ENCODE data around the gene OR8S1. TPM values are rescaled to one million over a fixed set of nuclear protein-coding genes. Genes with fewer than 3 reads are reported as not detected.
"Not testable (repeated sequence)": the region's sequence is repeated elsewhere in the genome, so short reads cannot be mapped to it uniquely, and the experiment has no call there.

OR8S1 gene
- total and polyA plus RNA-seq, 2 donors (not counting 3 experiments of a cell fraction or from before 2014, with no cell fraction given), result not detected

- no peak overlapping the region for H2AFZ ChIP-seq (ENCODE audit: low read depth, low read length)
- H3K4me3 ChIP-seq (replicated peaks in 1 of 3; ENCODE audit: insufficient read depth in 1 of 3, low read depth in 1 of 3, low read length in 3 of 3), result no peak overlapping the region
- POLR2A ChIA-PET, result no interaction called here
- H3K36me3 ChIP-seq (ENCODE audit: control insufficient read depth in 2 of 2, extremely low read depth in 1 of 2, insufficient read depth in 2 of 2, low read length in 2 of 2), result no peaks in the 10 kb centered on the region
- no peaks in the 10 kb centered on the region for H3K79me2 ChIP-seq (ENCODE audit: control insufficient read depth, insufficient read depth, low read length)
- H3K9me3 ChIP-seq (replicated peaks; ENCODE audit: control insufficient read depth, insufficient read depth, low read length), result no peaks in the 10 kb centered on the region
- DNase-seq (ENCODE audit: low read depth, low spot score) (no peak), FAIRE-seq (no peak)
- CTCF ChIA-PET, result no interaction called here
- H3K4me1 ChIP-seq (ENCODE audit: control insufficient read depth, extremely low read depth, insufficient read depth, low read length), result no peaks in the 10 kb centered on the region
- H3K4me2 ChIP-seq (ENCODE audit: insufficient read depth, low read length), result no peak overlapping the region
- no peaks in the 10 kb centered on the region for H4K20me1 ChIP-seq (replicated peaks; ENCODE audit: control insufficient read depth, extremely low read depth, insufficient read depth, low read length)
- intact Hi-C loops (cut with micrococcal nuclease), result no loop called here
- dilution Hi-C loops (cut with MboI; ENCODE audit: extremely low pct_ligation_motif_present, low sequenced_read_pairs), result no loop called here
- H3K27ac ChIP-seq (ENCODE audit: insufficient read depth, low read depth, low read length), result no peak overlapping the region
- H3K9ac ChIP-seq (replicated peaks; ENCODE audit: extremely low read depth, insufficient read depth, low read length), result no peak overlapping the region
- BruUV-seq (replicated peaks), result no TSS peak
- no peak for TF ChIP-seq GATA2 (IDR thresholded peaks at IDR 0.05; ENCODE audit: insufficient read depth, insufficient read length, low read depth, low read length)
- TF ChIP-seq EZH2 (IDR thresholded peaks at IDR 0.05; ENCODE audit: borderline replicate concordance, low read depth, low read length, severe bottlenecking), result no peak
- TF ChIP-seq MYC (IDR thresholded peaks at IDR 0.05; ENCODE audit: low read depth, low read length), result no peak
- no peak for TF ChIP-seq JUN (IDR thresholded peaks at IDR 0.05; ENCODE audit: borderline replicate concordance, insufficient read depth, insufficient read length, low read depth)
- no peak for TF ChIP-seq MAX (IDR thresholded peaks at IDR 0.05; ENCODE audit: insufficient read depth, insufficient read length)
- TF ChIP-seq, protein P1, sequence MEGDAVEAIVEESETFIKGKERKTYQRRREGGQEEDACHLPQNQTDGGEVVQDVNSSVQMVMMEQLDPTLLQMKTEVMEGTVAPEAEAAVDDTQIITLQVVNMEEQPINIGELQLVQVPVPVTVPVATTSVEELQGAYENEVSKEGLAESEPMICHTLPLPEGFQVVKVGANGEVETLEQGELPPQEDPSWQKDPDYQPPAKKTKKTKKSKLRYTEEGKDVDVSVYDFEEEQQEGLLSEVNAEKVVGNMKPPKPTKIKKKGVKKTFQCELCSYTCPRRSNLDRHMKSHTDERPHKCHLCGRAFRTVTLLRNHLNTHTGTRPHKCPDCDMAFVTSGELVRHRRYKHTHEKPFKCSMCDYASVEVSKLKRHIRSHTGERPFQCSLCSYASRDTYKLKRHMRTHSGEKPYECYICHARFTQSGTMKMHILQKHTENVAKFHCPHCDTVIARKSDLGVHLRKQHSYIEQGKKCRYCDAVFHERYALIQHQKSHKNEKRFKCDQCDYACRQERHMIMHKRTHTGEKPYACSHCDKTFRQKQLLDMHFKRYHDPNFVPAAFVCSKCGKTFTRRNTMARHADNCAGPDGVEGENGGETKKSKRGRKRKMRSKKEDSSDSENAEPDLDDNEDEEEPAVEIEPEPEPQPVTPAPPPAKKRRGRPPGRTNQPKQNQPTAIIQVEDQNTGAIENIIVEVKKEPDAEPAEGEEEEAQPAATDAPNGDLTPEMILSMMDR (IDR thresholded peaks at IDR 0.05; ENCODE audit: extremely low read depth in 1 of 2, insufficient read depth in 1 of 2, low read depth in 1 of 2, low read length in 2 of 2), result no peak
- TF ChIP-seq POLR2AphosphoS5 (IDR thresholded peaks at IDR 0.05; ENCODE audit: insufficient read depth, low read depth, low read length), result no peak
- TF ChIP-seq POLR2A (IDR thresholded peaks at IDR 0.05; ENCODE audit: low read depth, low read length), result no peak
- TF ChIP-seq FOS (IDR thresholded peaks at IDR 0.05; ENCODE audit: borderline replicate concordance, insufficient read depth, low read length), result no peak
- H3K9me1 ChIP-seq (replicated peaks; ENCODE audit: control insufficient read depth, extremely low read depth, insufficient read depth, low read length), result no peaks in the 10 kb centered on the region
- H3K27me3 ChIP-seq (ENCODE audit: control insufficient read depth in 2 of 2, insufficient read depth in 2 of 2, low read length in 2 of 2), result no peaks in the 10 kb centered on the region
Observed at GRCh38 chr12:48514728-48515127, 10.7 kb upstream of the OR8S1 start.

DNA sequence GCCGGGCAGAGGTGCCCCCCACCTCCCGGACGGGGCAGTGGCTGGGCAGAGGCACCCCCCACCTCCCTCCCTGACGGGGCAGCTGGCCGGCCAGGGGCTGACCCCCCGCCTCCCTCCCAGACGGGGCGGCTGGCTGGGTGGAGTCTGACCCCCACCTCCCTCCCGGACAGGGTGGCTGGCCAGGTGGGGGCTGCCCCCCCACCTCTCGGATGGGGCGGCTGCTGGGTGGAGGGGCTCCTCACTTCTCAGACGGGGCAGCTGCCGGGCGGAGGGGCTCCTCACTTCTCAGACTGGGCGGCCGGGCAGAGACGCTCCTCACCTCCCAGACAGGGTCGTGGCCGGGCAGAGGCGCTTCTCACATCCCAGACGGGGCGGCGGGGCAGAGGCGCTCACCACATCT, 5.1 kb upstream of the OR8S1 start:
- H3K79me2 ChIP-seq (ENCODE audit: control insufficient read depth, insufficient read depth, low read length); H3K4me2 ChIP-seq (ENCODE audit: insufficient read depth, low read length); H3K9me1 ChIP-seq (replicated peaks; ENCODE audit: control insufficient read depth, extremely low read depth, insufficient read depth, low read length); H3K4me3 ChIP-seq (replicated peaks in 1 of 3; ENCODE audit: insufficient read depth in 1 of 3, low read depth in 1 of 3, low read length in 3 of 3); H2AFZ ChIP-seq (ENCODE audit: low read depth, low read length); H3K36me3 ChIP-seq (ENCODE audit: control insufficient read depth in 2 of 2, extremely low read depth in 1 of 2, insufficient read depth in 2 of 2, low read length in 2 of 2); H4K20me1 ChIP-seq (replicated peaks; ENCODE audit: control insufficient read depth, extremely low read depth, insufficient read depth, low read length); H3K4me1 ChIP-seq (ENCODE audit: control insufficient read depth, extremely low read depth, insufficient read depth, low read length); BruUV-seq (replicated peaks); DNase-seq (ENCODE audit: low read depth, low spot score); H3K27me3 ChIP-seq (ENCODE audit: control insufficient read depth in 2 of 2, insufficient read depth in 2 of 2, low read length in 2 of 2); FAIRE-seq; H3K27ac ChIP-seq (ENCODE audit: insufficient read depth, low read depth, low read length); POLR2A ChIA-PET; CTCF ChIA-PET; intact Hi-C loops (cut with micrococcal nuclease); H3K9me3 ChIP-seq (replicated peaks; ENCODE audit: control insufficient read depth, insufficient read depth, low read length); H3K9ac ChIP-seq (replicated peaks; ENCODE audit: extremely low read depth, insufficient read depth, low read length); dilution Hi-C loops (cut with MboI; ENCODE audit: extremely low pct_ligation_motif_present, low sequenced_read_pairs): not testable (repeated sequence)
